Mesothelial cell of epicardium (in vitro differentiated cells): ENCODE measurements around the gene EGFLAM. TPM values are rescaled to one million over a fixed set of nuclear protein-coding genes. Genes with fewer than 3 reads are reported as not detected.

Experiments used
- DNase-seq, 2 experiments: peaks; one replicate each; pipeline ENCODE4 v3.0.0; 2021; ENCODE audit warnings: low spot score in 2 of 2; ENCODE audit not compliant: unreplicated experiment in 2 of 2
- H3K27ac Mint-ChIP-seq: 2 replicates; pipeline ENCODE4 v1.8.0; 2021; ENCODE audit warnings: mixed read lengths
- H3K27me3 Mint-ChIP-seq: 2 replicates; pipeline ENCODE4 v1.8.0; 2021; ENCODE audit warnings: low read depth, mixed read lengths
- H3K36me3 Mint-ChIP-seq: 2 replicates; pipeline ENCODE4 v1.8.0; 2021; ENCODE audit warnings: mixed read lengths
- H3K4me1 Mint-ChIP-seq: 2 replicates; pipeline ENCODE4 v1.8.0; 2021; ENCODE audit warnings: mixed read lengths
- H3K4me3 Mint-ChIP-seq: 2 replicates; pipeline ENCODE4 v1.8.0; 2021; ENCODE audit warnings: mild to moderate bottlenecking, moderate library complexity, mixed read lengths
- H3K9me3 Mint-ChIP-seq: 2 replicates; pipeline ENCODE4 v1.8.0; 2021; ENCODE audit warnings: mixed read lengths
- total RNA-seq: library from RNA; stranded (reverse); gene quantifications from 3 replicates; pipeline ENCODE4 v1.2.1, GENCODE V29; 2021
- TF ChIP-seq, protein P1 (sequence below): fragments of 200-600 bp; sonication (generic); IDR thresholded peaks from one replicate; pipeline ENCODE4 v1.5.0; 2021; ENCODE audit warnings: antibody characterized with exemption; ENCODE audit not compliant: unreplicated experiment

Gene EGFLAM
- total RNA-seq, 1 donor from 2014 or later = 6.8 TPM

GRCh38 chr5:38226091-38226490, 32.3 kb upstream of the EGFLAM start:
- DNase-seq = no peak
- H3K4me1 Mint-ChIP-seq = no peaks in the 10 kb centered on the region
- no peaks in the 10 kb centered on the region for H3K9me3 Mint-ChIP-seq
- TF ChIP-seq, protein P1, sequence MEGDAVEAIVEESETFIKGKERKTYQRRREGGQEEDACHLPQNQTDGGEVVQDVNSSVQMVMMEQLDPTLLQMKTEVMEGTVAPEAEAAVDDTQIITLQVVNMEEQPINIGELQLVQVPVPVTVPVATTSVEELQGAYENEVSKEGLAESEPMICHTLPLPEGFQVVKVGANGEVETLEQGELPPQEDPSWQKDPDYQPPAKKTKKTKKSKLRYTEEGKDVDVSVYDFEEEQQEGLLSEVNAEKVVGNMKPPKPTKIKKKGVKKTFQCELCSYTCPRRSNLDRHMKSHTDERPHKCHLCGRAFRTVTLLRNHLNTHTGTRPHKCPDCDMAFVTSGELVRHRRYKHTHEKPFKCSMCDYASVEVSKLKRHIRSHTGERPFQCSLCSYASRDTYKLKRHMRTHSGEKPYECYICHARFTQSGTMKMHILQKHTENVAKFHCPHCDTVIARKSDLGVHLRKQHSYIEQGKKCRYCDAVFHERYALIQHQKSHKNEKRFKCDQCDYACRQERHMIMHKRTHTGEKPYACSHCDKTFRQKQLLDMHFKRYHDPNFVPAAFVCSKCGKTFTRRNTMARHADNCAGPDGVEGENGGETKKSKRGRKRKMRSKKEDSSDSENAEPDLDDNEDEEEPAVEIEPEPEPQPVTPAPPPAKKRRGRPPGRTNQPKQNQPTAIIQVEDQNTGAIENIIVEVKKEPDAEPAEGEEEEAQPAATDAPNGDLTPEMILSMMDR = no peak
- H3K4me3 Mint-ChIP-seq = no peak overlapping the region
- H3K36me3 Mint-ChIP-seq = no peaks in the 10 kb centered on the region
- H3K27ac Mint-ChIP-seq = no peak overlapping the region
- peaks cover 12% of the 10 kb centered on the region for H3K27me3 Mint-ChIP-seq

DNA sequence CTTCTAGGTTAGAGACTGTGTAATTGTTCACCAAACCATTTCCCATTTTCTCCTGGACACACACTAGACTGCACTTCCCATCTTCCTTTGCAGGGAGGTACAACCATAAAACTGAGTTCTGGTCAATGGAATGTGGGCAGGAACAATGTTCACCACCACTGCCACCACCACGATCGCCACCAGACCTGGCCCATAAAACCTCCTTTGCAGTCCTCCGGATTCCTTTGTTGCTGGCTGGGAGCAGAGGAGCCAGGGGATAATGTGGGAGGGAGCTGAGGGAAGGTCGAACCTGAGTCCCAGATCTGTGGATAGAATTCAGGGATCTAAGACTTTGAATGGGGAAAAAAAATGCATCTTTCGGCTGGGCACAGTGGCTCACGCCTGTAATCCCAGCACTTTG, 29.4 kb upstream of the EGFLAM start:
- no peaks in the 10 kb centered on the region for H3K4me1 Mint-ChIP-seq
- no peak for DNase-seq
- H3K9me3 Mint-ChIP-seq = peaks cover under 1% of the 10 kb centered on the region
- peaks cover 19% of the 10 kb centered on the region for H3K27me3 Mint-ChIP-seq
- no peak overlapping the region for H3K4me3 Mint-ChIP-seq
- no peak overlapping the region for H3K27ac Mint-ChIP-seq
- TF ChIP-seq, protein P1 = no peak
- no peaks in the 10 kb centered on the region for H3K36me3 Mint-ChIP-seq

- DNase-seq = no peak
- H3K36me3 Mint-ChIP-seq = no peaks in the 10 kb centered on the region
- no peak overlapping the region for H3K27ac Mint-ChIP-seq
- H3K27me3 Mint-ChIP-seq = peaks cover 13% of the 10 kb centered on the region
- H3K9me3 Mint-ChIP-seq = peaks cover 15% of the 10 kb centered on the region
- TF ChIP-seq, protein P1 = no peak
- H3K4me3 Mint-ChIP-seq = no peak overlapping the region
- no peaks in the 10 kb centered on the region for H3K4me1 Mint-ChIP-seq
Measured at GRCh38 chr5:38234737-38235136, 23.6 kb upstream of the EGFLAM start.

DNA sequence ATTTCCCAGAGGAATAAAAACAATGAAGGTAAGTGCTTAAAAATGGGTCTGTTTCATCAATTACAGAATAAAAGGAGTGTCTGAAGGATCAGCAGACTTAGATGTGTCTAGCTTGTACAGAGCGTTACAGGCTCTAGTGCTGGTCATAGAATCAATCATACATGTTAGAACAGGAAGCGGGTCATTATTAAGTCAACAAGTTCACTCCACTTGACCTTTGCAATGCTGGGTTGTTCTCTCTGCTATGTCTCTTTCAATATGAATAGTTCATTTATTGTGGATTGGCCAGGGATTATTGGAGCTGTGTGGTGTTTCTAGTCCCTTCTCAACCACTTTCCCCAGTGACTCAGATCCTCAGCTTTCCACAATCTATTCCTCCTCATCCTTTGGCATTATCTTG, 20.7 kb upstream of the EGFLAM start:
- no peaks in the 10 kb centered on the region for H3K36me3 Mint-ChIP-seq
- peaks cover 15% of the 10 kb centered on the region for H3K9me3 Mint-ChIP-seq
- H3K27me3 Mint-ChIP-seq = peaks cover 27% of the 10 kb centered on the region
- peaks cover 5% of the 10 kb centered on the region for H3K4me1 Mint-ChIP-seq
- TF ChIP-seq, protein P1 = no peak
- H3K27ac Mint-ChIP-seq = no peak overlapping the region
- H3K4me3 Mint-ChIP-seq = no peak overlapping the region
- DNase-seq = no peak

GRCh38 chr5:38240212-38240611, 18.1 kb upstream of the EGFLAM start:
- DNase-seq = no peak
- H3K9me3 Mint-ChIP-seq = peaks cover 6% of the 10 kb centered on the region
- no peaks in the 10 kb centered on the region for H3K36me3 Mint-ChIP-seq
- H3K4me1 Mint-ChIP-seq = peaks cover 5% of the 10 kb centered on the region
- TF ChIP-seq, protein P1 = no peak
- no peak overlapping the region for H3K4me3 Mint-ChIP-seq
- no peak overlapping the region for H3K27ac Mint-ChIP-seq
- H3K27me3 Mint-ChIP-seq = peaks cover 38% of the 10 kb centered on the region

DNA sequence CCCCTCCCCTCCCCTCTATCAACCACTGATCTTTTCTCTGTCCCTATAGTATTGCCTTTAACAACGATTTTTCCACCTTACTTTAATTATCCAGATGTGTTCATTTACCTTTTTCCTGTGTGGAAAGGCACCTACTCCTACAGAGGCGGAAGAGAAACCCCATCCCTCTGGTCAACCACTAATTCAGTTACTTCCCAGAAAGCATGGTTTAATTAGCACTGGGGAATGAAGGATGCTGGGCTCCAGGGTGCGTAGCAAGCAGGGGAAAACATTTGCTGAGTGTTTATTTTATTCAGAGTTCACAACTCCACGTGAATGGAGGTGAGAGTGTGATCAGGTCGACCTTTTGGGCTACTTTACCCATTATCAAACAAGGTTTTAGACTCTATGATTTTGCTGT, 16.7 kb upstream of the EGFLAM start:
- Mint-ChIP-seq H3K9me3 (no peaks in the 10 kb centered on the region), H3K4me3 (no peak overlapping the region), H3K27ac (no peak overlapping the region), H3K27me3 (peaks cover 51% of the 10 kb centered on the region), H3K4me1 (peaks cover 5% of the 10 kb centered on the region), H3K36me3 (no peaks in the 10 kb centered on the region)
- TF ChIP-seq, protein P1 = no peak
- no peak for DNase-seq
